Naive thymus-derived CD4-positive, alpha-beta T cell (primary cell): ENCODE results near the gene CDK8. TPM values are rescaled to one million over a fixed set of nuclear protein-coding genes. Genes with fewer than 3 reads are reported as not detected.

Source experiments
- ATAC-seq: fragments of 150-1000 bp; cut with Tn5 transposase; 2 replicates; pipeline ENCODE4 v1.10.0; 2021; ENCODE audit warnings: mild to moderate bottlenecking, moderate library complexity
- CTCF ChIA-PET: fragments of 350-600 bp; sonication (Branson Sonifier 250); formaldehyde crosslinking; loops from one replicate; lab custom pipeline; 2021; ENCODE audit warnings: antibody characterized with exemption; lab: Charles Lee
- POLR2A ChIA-PET: fragments of 350-600 bp; sonication (Branson Sonifier 250); formaldehyde crosslinking; loops from one replicate; lab custom pipeline; 2021; ENCODE audit warnings: antibody characterized with exemption, inconsistent platforms; lab: Charles Lee
- DNase-seq, 9 donors: peaks; one replicate each; pipeline versions ENCODE4 v3.0.0 to v3.0.0-alpha.2; 2020 to 2022; ENCODE audit warnings: mixed read lengths in 1 of 9
- H3K27ac ChIP-seq: one replicate; pipeline ENCODE4 v1.7.0; 2013; ENCODE audit warnings: mild to moderate bottlenecking, low read depth, low read length, moderate library complexity
- H3K27me3 ChIP-seq, 2 donors: one replicate each; pipeline ENCODE4 v1.7.0; 2013; ENCODE audit warnings: low read length in 2 of 2, mild to moderate bottlenecking in 2 of 2, moderate library complexity in 2 of 2; ENCODE audit not compliant: control insufficient read depth in 2 of 2, insufficient read depth in 2 of 2
- H3K36me3 ChIP-seq, 3 experiments: 1 replicate in 2 of 3; 2 replicates in 1 of 3; pipeline ENCODE4 v1.7.0; 2013; ENCODE audit warnings: low read length in 3 of 3, mild to moderate bottlenecking in 3 of 3, moderate library complexity in 1 of 3; ENCODE audit not compliant: insufficient read depth in 3 of 3, control insufficient read depth in 2 of 3
- H3K4me1 ChIP-seq, 2 donors: one replicate each; pipeline ENCODE4 v1.7.0; 2013; ENCODE audit warnings: low read length in 2 of 2, mild to moderate bottlenecking in 2 of 2, moderate library complexity in 1 of 2; ENCODE audit not compliant: control insufficient read depth in 2 of 2, insufficient read depth in 2 of 2
- H3K4me3 ChIP-seq: 2 replicates; pipeline ENCODE4 v1.7.0; 2013; ENCODE audit warnings: mild to moderate bottlenecking, low read length
- H3K9me3 ChIP-seq, 3 experiments: 1 replicate in 2 of 3; 2 replicates in 1 of 3; pipeline ENCODE4 v1.7.0; 2013; ENCODE audit warnings: low read length in 3 of 3; ENCODE audit not compliant: control insufficient read depth in 2 of 3
- H3K27ac Mint-ChIP-seq, 9 donors: one replicate each; pipeline ENCODE4 v1.8.0; 2020 to 2022; ENCODE audit warnings: mixed read lengths in 9 of 9, mild to moderate bottlenecking in 8 of 9, moderate library complexity in 5 of 9, inconsistent platforms in 2 of 9
- H3K27me3 Mint-ChIP-seq, 5 donors: one replicate each; pipeline ENCODE4 v1.8.0; 2021 to 2022; ENCODE audit warnings: mixed read lengths in 5 of 5, mild to moderate bottlenecking in 1 of 5
- H3K36me3 Mint-ChIP-seq, 5 donors: one replicate each; pipeline ENCODE4 v1.8.0; 2020 to 2022; ENCODE audit warnings: mixed read lengths in 5 of 5, mild to moderate bottlenecking in 3 of 5, inconsistent platforms in 1 of 5
- H3K4me1 Mint-ChIP-seq, 7 donors: one replicate each; pipeline ENCODE4 v1.8.0; 2020 to 2022; ENCODE audit warnings: mixed read lengths in 7 of 7, mild to moderate bottlenecking in 3 of 7, inconsistent platforms in 1 of 7
- H3K4me3 Mint-ChIP-seq, 10 donors: one replicate each; pipeline ENCODE4 v1.8.0; 2020 to 2022; ENCODE audit warnings: mild to moderate bottlenecking in 10 of 10, mixed read lengths in 10 of 10, moderate library complexity in 6 of 10, inconsistent platforms in 2 of 10
- H3K9me3 Mint-ChIP-seq, 11 donors: one replicate each; pipeline ENCODE4 v1.8.0; 2020 to 2022; ENCODE audit warnings: mixed read lengths in 11 of 11, mild to moderate bottlenecking in 4 of 11, inconsistent platforms in 1 of 11, moderate library complexity in 1 of 11
- intact Hi-C, 2 donors: fragments of 100-400 bp; cut with micrococcal nuclease; formaldehyde crosslinking; loops; one replicate each; pipeline ENCODE4 v1.15.1; 2023
- polyA plus RNA-seq, 2 donors: library from polyadenylated mRNA; unstranded; fragments of 300-500 nt; fragmentation: Illumina TruSeq; gene quantifications; one replicate each; pipeline ENCODE4 v1.2.3, GENCODE V29; 2021
- total RNA-seq, 6 experiments: library from RNA in 5 of 6; stranded (reverse) in 5 of 6; gene quantifications; 1 replicate in 5 of 6; 2 replicates in 1 of 6; pipeline ENCODE4 v1.2.3 and lab custom pipeline; 2021 to 2026

CDK8 gene
- total and polyA plus RNA-seq, 7 experiments from 2014 or later = 5.5 to 14.0 (median 10.8) TPM

DNA sequence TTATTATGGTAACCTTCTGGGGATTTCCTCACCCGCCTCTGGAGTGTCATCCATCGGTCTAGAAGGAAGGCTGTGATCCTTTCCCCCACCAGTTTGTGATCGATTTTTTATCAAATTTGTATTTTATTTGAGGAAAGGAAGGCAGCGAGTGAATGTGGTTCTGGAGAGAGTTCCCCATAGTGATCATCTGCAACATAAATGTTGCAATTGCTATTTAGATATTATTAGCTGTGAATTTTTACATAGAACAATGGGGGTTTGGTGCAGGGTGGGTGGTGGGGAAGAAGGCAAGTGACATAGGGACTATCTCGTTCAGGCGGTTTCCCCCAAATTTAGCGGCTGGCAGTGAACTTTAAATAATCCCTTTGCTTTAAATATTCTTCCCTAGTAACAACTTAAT, 1.2 kb downstream of the CDK8 start:
- intact Hi-C loops = loop anchor here (2.0 to 10.0 kb wide), 4 partner anchors 950 to 2000 kb away; partner anchors contain the start of genes NUP58 (in 1 of the 2) and PARP4 (in 1 of the 2)
- CTCF ChIA-PET = interaction anchor here (0.6 to 2.7 kb wide), 3 partner anchors 70 to 245 kb away, joined by 3 to 9 read pairs (median 3); no protein-coding TSS in a partner anchor

DNA sequence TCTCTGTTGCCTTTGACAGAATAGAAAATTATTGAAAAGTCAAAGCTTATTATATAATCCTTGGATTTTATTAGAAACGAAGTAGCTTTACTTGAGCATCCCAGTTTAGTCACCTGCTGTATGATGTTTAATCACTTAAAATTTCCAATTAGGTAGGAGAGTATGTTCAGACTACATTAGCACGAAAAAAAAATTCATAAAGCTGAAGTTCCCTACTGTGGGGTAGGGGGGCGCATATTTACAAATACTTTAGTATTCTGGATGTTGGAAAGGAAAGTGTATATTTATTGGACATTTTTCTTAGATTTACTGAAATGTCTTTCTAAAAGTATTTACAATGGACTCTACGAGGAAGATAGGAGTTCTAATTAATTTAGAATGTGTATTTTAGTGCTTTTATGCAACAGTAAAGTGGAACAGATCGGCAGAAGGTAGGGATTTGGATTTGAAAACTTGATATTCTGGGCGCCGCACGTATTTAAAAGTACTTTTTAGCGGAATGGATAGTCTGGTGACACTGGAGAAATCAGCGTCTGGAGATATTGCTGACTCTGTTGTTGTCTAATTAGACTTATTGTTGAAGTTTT, 1.9 kb downstream of the CDK8 start:
- CTCF ChIA-PET = interaction anchor here (1.1 to 2.7 kb wide), 2 partner anchors 71 to 121 kb away, joined by 3 to 9 read pairs; no protein-coding TSS in a partner anchor
- Histone ChIP-seq H3K4me3 (no peak overlapping the region), H3K4me1 (peaks cover 17% of the 10 kb centered on the region in 2 donors), H3K27ac (no peak overlapping the region), H3K27me3 (no peaks in the 10 kb centered on the region), H3K36me3 (peaks cover 0 to 7% (median 0%) of the 10 kb centered on the region in 3 experiments), H3K9me3 (no peaks in the 10 kb centered on the region)
- ATAC-seq (no peak), DNase-seq (no peak)
- intact Hi-C loops = loop anchor here (2.0 to 10.0 kb wide), 4 partner anchors 951 to 2001 kb away; partner anchors contain the start of genes NUP58 (in 1 of the 2) and PARP4 (in 1 of the 2)
- Mint-ChIP-seq H3K27ac (peak overlapping the region in 1 of 9 donors; percentile 49), H3K9me3 (peaks cover 0 to 2% (median 0%) of the 10 kb centered on the region in 11 donors), H3K4me1 (peaks cover 26 to 66% (median 50%) of the 10 kb centered on the region in 7 donors), H3K4me3 (peak overlapping the region; percentile 83 to 97 (median 92)), H3K27me3 (peaks cover 0 to 2% (median 0%) of the 10 kb centered on the region in 5 donors), H3K36me3 (no peaks in the 10 kb centered on the region)
- POLR2A ChIA-PET = interaction anchor here (1.9 to 2.1 kb wide), 2 partner anchors 10 to 33 kb away, joined by 4 to 11 read pairs; partner anchors contain the start of gene RNF6

More for the DNA sequence above, 1.2 kb downstream of the CDK8 start:
- H3K9me3 Mint-ChIP-seq = peaks cover 0 to 2% (median 0%) of the 10 kb centered on the region in 11 donors
- H3K4me1 Mint-ChIP-seq = peaks cover 25 to 60% (median 43%) of the 10 kb centered on the region in 7 donors
- peaks cover 0 to 2% (median 0%) of the 10 kb centered on the region in 5 donors for H3K27me3 Mint-ChIP-seq
- peak overlapping the region; percentile 83 to 97 (median 92) for H3K4me3 Mint-ChIP-seq
- H3K27ac Mint-ChIP-seq = peak overlapping the region; percentile 60 to 93 (median 80)
- Histone ChIP-seq H3K27ac (peak overlapping the region; percentile 85), H3K36me3 (peaks cover 0 to 7% (median 0%) of the 10 kb centered on the region in 3 experiments), H3K4me3 (peak overlapping the region; percentile 95), H3K27me3 (no peaks in the 10 kb centered on the region), H3K4me1 (peaks cover 17% of the 10 kb centered on the region in 2 donors), H3K9me3 (no peaks in the 10 kb centered on the region)
- no peak for ATAC-seq
- POLR2A ChIA-PET = interaction anchor here (0.6 to 2.1 kb wide), 4 partner anchors 9 to 70 kb away, joined by 3 to 11 read pairs (median 4); partner anchors contain the start of gene RNF6
- DNase-seq = no peak
- no peaks in the 10 kb centered on the region for H3K36me3 Mint-ChIP-seq

DNA sequence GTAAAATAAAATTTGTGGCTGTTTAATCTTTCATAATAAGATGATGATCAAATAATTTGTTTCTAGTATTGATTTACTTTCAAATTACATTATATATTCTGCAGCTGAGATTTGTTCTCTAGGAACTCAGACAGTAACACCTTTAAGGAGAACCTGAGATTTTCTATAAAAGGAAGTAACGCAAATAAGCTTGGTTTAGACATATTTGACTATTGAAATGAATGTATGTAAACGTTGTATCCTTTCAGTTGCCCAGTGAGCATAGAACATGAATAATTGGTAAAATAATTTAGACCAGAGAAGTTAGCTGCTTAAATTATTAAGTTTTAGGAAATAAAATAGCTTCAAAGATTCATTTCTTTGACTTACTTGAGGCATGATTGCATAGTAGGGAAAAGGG, 3.1 kb downstream of the CDK8 start:
- H3K4me1 ChIP-seq = peaks cover 17% of the 10 kb centered on the region in 2 donors
- Mint-ChIP-seq H3K27ac (no peak overlapping the region), H3K36me3 (peaks cover 0 to under 1% (median under 1%) of the 10 kb centered on the region in 5 donors), H3K4me3 (peak overlapping the region in 1 of 10 donors; percentile 83), H3K27me3 (peaks cover 0 to 2% (median 0%) of the 10 kb centered on the region in 5 donors), H3K9me3 (peaks cover 0 to 2% (median 0%) of the 10 kb centered on the region in 11 donors), H3K4me1 (peaks cover 26 to 79% (median 62%) of the 10 kb centered on the region in 7 donors)
- ChIA-PET POLR2A (interaction anchor here (0.5 to 1.9 kb wide), 2 partner anchors 11 to 54 kb away, joined by 3 to 4 read pairs; no protein-coding TSS in a partner anchor), CTCF (no interaction called here)
- no peak for ATAC-seq
- no peaks in the 10 kb centered on the region for H3K9me3 ChIP-seq
- H3K36me3 ChIP-seq = peaks cover 0 to 7% (median 0%) of the 10 kb centered on the region in 3 experiments
- no peak overlapping the region for H3K27ac ChIP-seq
- intact Hi-C loops = loop anchor here (10.0 kb wide), 3 partner anchors 952 to 2002 kb away; partner anchors contain the start of genes NUP58 (in 1 of the 2) and PARP4 (in 1 of the 2)
- no peak overlapping the region for H3K4me3 ChIP-seq
- no peaks in the 10 kb centered on the region for H3K27me3 ChIP-seq
- no peak for DNase-seq

DNA sequence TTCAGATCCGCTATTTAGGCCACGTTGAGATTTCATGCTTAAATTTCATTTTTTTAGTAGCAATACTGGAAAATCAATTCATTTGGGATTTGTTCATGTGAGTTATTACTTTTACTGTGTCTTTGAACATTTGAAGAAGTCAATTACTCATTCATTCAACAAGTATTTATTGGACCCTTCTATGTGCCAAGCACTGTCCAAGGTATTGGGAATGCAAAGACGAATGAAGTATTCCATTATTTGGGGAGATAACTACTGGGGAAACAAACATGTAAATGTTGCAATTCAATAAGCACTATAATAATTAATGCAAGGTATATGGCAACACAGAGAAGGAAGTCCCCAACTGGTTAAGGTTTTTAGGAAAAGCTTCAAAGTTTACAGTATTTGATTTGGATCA, 5.7 kb downstream of the CDK8 start:
- Mint-ChIP-seq H3K9me3 (peaks cover 0 to 1% (median 0%) of the 10 kb centered on the region in 11 donors), H3K4me3 (no peak overlapping the region), H3K27ac (no peak overlapping the region), H3K27me3 (peaks cover 0 to 2% (median 0%) of the 10 kb centered on the region in 5 donors), H3K36me3 (peaks cover 0 to 5% (median 5%) of the 10 kb centered on the region in 5 donors), H3K4me1 (peaks cover 22 to 79% (median 60%) of the 10 kb centered on the region in 7 donors)
- peaks cover 13 to 17% of the 10 kb centered on the region in 2 donors for H3K4me1 ChIP-seq
- H3K27me3 ChIP-seq = no peaks in the 10 kb centered on the region
- no peak overlapping the region for H3K4me3 ChIP-seq
- H3K9me3 ChIP-seq = no peaks in the 10 kb centered on the region
- CTCF ChIA-PET = no interaction called here
- POLR2A ChIA-PET = no interaction called here
- H3K36me3 ChIP-seq = no peaks in the 10 kb centered on the region
- H3K27ac ChIP-seq = no peak overlapping the region
- ATAC-seq (no peak), DNase-seq (no peak)
- intact Hi-C loops = loop anchor here (10.0 kb wide), 3 partner anchors 955 to 2005 kb away; partner anchors contain the start of genes NUP58 (in 1 of the 2) and PARP4 (in 1 of the 2)

DNA sequence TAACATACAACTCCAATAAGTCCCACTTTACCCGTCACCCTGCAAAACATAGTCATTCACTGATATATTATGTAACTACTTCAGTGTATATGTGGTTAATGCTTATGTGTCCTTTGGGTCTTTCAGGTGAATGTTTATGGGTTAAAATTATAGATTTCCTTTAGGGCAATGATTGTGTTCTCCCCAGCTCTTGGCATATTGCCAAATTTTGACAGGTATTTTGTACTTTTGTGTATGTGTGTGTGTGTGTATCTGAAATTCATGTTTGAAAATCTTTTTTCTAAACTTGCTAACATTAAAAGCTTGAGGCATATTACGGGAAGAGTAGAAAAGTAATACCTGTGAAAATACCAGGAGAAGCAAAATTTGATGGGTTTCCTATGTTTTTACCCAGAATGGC, 8.2 kb downstream of the CDK8 start:
- no peaks in the 10 kb centered on the region for H3K27me3 Mint-ChIP-seq
- intact Hi-C loops = no loop called here
- Histone ChIP-seq H3K9me3 (no peaks in the 10 kb centered on the region), H3K36me3 (no peaks in the 10 kb centered on the region), H3K4me3 (no peak overlapping the region), H3K27me3 (no peaks in the 10 kb centered on the region), H3K4me1 (no peaks in the 10 kb centered on the region), H3K27ac (no peak overlapping the region)
- CTCF ChIA-PET = interaction anchor here (1.0 kb wide), 1 partner anchor 77 kb away, joined by 3 read pairs; no protein-coding TSS in a partner anchor
- no peak overlapping the region for H3K27ac Mint-ChIP-seq
- ATAC-seq (no peak), DNase-seq (no peak)
- H3K4me3 Mint-ChIP-seq = no peak overlapping the region
- H3K36me3 Mint-ChIP-seq = peaks cover 0 to 7% (median 5%) of the 10 kb centered on the region in 5 donors
- POLR2A ChIA-PET = no interaction called here
- peaks cover 7 to 77% (median 59%) of the 10 kb centered on the region in 7 donors for H3K4me1 Mint-ChIP-seq
- H3K9me3 Mint-ChIP-seq = peaks cover 0 to 1% (median 0%) of the 10 kb centered on the region in 11 donors

DNA sequence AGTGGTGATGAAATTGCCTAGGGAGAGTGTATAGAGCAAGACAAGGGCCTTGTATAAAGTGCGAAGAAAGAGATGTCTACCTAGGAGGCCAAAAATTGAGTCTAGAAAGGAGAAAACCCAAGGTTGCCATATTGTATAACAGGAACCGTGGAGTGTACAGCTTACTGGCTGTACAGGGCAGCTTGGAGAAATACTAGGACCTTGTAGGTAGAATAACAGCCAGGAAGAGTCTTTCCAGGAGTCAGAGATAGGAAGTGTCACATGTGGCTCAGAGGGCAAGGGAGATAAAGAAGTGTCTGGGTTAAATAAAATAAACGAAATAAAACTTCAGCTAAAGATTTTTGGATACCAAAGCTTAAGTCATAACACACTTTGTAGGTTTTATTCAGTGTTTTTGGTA, 12.4 kb downstream of the CDK8 start:
- no peak for ATAC-seq
- CTCF ChIA-PET = interaction anchor here (0.8 kb wide), 1 partner anchor 13 kb away, joined by 3 read pairs; no protein-coding TSS in a partner anchor

More for the DNA sequence above, 12.4 kb downstream of the CDK8 start:
- H3K27ac Mint-ChIP-seq = no peak overlapping the region
- H3K9me3 Mint-ChIP-seq = peaks cover 0 to 1% (median 0%) of the 10 kb centered on the region in 11 donors
- POLR2A ChIA-PET = no interaction called here
- H3K4me1 Mint-ChIP-seq = peaks cover 0 to 75% (median 57%) of the 10 kb centered on the region in 7 donors
- H3K27me3 Mint-ChIP-seq = no peaks in the 10 kb centered on the region
- Histone ChIP-seq H3K4me3 (no peak overlapping the region), H3K9me3 (no peaks in the 10 kb centered on the region), H3K4me1 (no peaks in the 10 kb centered on the region), H3K27me3 (no peaks in the 10 kb centered on the region), H3K36me3 (no peaks in the 10 kb centered on the region), H3K27ac (no peak overlapping the region)
- peaks cover 0 to 20% (median 5%) of the 10 kb centered on the region in 5 donors for H3K36me3 Mint-ChIP-seq
- H3K4me3 Mint-ChIP-seq = peak overlapping the region in 2 of 10 donors; percentile 13 to 14
- no peak for DNase-seq
- intact Hi-C loops = no loop called here
